A549 treated with AZD9567 at 1 μM for 4 hours (cell line): Measurements from ENCODE around the gene PSAT1. TPM values are rescaled to one million over a fixed set of nuclear protein-coding genes. Genes with fewer than 3 reads are reported as not detected.

Source experiments
- total RNA-seq: library from RNA; stranded (reverse); fragments of 200-300 nt; extraction: Qiagen RNA extraction; gene quantifications from 5 replicates; pipeline ENCODE4 v1.2.3, GENCODE V29; 2022; ENCODE audit not compliant: insufficient read depth

The PSAT1 gene
- 154 to 199 TPM (median 178 TPM) in 5 replicates for total RNA-seq

DNA sequence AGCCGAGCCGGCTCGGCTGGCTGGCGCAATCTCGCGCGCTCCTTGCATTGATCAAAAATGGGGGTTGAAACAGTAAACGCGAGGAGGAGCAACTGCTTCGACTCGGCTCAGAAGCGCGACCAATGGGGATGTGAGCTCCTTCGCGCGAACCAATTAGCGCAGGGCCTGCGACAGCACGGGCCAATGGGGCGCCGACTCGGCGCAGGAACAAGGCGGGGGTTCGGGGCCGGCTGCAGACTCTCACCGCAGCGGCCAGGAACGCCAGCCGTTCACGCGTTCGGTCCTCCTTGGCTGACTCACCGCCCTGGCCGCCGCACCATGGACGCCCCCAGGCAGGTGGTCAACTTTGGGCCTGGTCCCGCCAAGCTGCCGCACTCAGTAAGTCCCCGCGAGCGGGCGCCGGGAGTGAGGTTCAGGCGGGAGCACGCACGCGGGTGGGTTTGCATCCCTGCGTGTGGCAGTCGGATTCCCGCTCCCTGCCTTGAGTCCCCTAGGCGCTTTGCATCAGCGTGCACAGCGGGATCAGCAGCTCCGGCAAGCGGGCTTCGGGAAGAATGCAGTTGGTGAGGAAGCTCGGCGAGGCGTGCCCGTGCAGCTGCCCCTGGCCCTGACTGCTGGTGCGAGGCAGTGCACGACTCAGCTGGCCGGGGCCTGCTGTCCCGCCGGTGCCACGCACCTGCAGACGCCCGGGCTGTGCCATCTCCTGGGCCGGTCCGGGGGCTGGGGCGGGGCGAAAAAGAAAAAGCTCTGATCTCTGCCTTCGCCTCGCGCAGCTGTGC, at the start of gene PSAT1:
PSAT1 (plus strand) TSS at position 233 of the 779 bp plus-strand sequence; CDS start at position 319, 86 bp downstream.

Other genes with a start within 250 kb of the PSAT1 start
- 15.9 to 22.2 TPM (median 19.1 TPM) in 5 replicates for gene CEP78, start 61.0 kb upstream of the PSAT1 start, total RNA-seq